GM12892 (cell line): Measurements from ENCODE around the gene NUF2.
"Not testable (repeated sequence)": the region's sequence is repeated elsewhere in the genome, so short reads cannot be mapped to it uniquely, and the experiment has no call there.

Experiments used
- POLR2A ChIP-seq: IDR thresholded peaks from 2 replicates; pipeline ENCODE4 v1.6.1; 2011; ENCODE audit warnings: low read depth, low read length, control low read depth
- POLR2AphosphoS5 ChIP-seq: IDR thresholded peaks from 2 replicates; pipeline ENCODE4 v1.6.1; 2011; ENCODE audit warnings: low read depth, low read length, control low read depth
- TAF1 ChIP-seq: IDR thresholded peaks from 2 replicates; pipeline ENCODE4 v1.6.1; 2011; ENCODE audit warnings: low read depth, mild to moderate bottlenecking, control low read depth, low read length, borderline replicate concordance

- not testable (repeated sequence) for TF ChIP-seq POLR2AphosphoS5, TAF1, POLR2A
Measured at GRCh38 chr1:163358172-163358571, 36.4 kb downstream of the NUF2 start.
